OCI-LY3 (cell line): ENCODE measurements around the gene OR2AT4.
"Not testable (repeated sequence)": the region's sequence is repeated elsewhere in the genome, so short reads cannot be mapped to it uniquely, and the experiment has no call there.

ENCODE experiments used
- CTCF ChIP-seq: fragments of 200-600, 300-600 bp; sonication (generic); IDR thresholded peaks from 2 replicates; pipeline ENCODE4 v1.5.1; 2014; ENCODE audit warnings: antibody characterized with exemption, low read length, low read depth
- EZH2phosphoT487 ChIP-seq: fragments of 200-600 bp; shearing (Covaris generic); IDR thresholded peaks from 2 replicates; pipeline ENCODE4 v1.6.1; 2018; ENCODE audit warnings: antibody characterized with exemption, mixed run types, low read depth

GRCh38 chr11:75041821-75042220 lies 54.9 kb downstream of the OR2AT4 start:
- TF ChIP-seq CTCF, EZH2phosphoT487: not testable (repeated sequence)
